DMS79 (cell line): ENCODE results near the gene NKX2-3.

Experiments used
- DNase-seq: peaks from one replicate; lab custom pipeline; 2025; lab: John Stamatoyannopoulos, UW

NKX2-3 gene

GRCh38 chr10:99583687-99584086, 50.9 kb downstream of the NKX2-3 start:
- DNase-seq = no peak
